Psoas muscle (tissue), 8 donors: Measurements from ENCODE around the gene SLC39A11. TPM values are rescaled to one million over a fixed set of nuclear protein-coding genes. Genes with fewer than 3 reads are reported as not detected.
"Not testable (repeated sequence)": the region's sequence is repeated elsewhere in the genome, so short reads cannot be mapped to it uniquely, and the experiment has no call there.

Source experiments
- ATAC-seq, 4 donors: fragments of 200-7000 bp; cut with Tn5 transposase; one replicate each; pipeline ENCODE4 v1.9.1; 2020; ENCODE audit warnings: moderate library complexity in 3 of 4, mild to moderate bottlenecking in 2 of 4
- DNase-seq, 2 donors: peaks; one replicate each; pipeline ENCODE4 v3.0.0-alpha.2; 2020
- H3K27ac ChIP-seq: fragments of 200-600 bp; one replicate; pipeline ENCODE4 v1.8.0; 2022
- H3K27me3 ChIP-seq, 3 donors: fragments of 200-600 bp in 1 of 3; one replicate each; pipeline versions ENCODE4 v1.6.1 to v1.8.0; 2013 to 2022; ENCODE audit warnings: low read length in 2 of 3, mild to moderate bottlenecking in 2 of 3, moderate library complexity in 1 of 3; ENCODE audit not compliant: insufficient read depth in 3 of 3
- H3K36me3 ChIP-seq, 2 donors: fragments of 200-600 bp in 1 of 2; one replicate each; pipeline versions ENCODE4 v1.6.1 to v1.8.0; 2013 to 2022; ENCODE audit warnings: low read depth in 1 of 2, mild to moderate bottlenecking in 1 of 2, moderate library complexity in 1 of 2; ENCODE audit not compliant: insufficient read depth in 1 of 2
- H3K4me1 ChIP-seq: fragments of 200-600 bp; one replicate; pipeline ENCODE4 v1.8.0; 2022
- H3K4me3 ChIP-seq: fragments of 200-600 bp; one replicate; pipeline ENCODE4 v1.8.0; 2022; ENCODE audit warnings: mild to moderate bottlenecking
- H3K9me3 ChIP-seq: fragments of 200-600 bp; one replicate; pipeline ENCODE4 v1.8.0; 2022
- WGBS, 3 donors: extraction: QIAGEN DNeasy Blood & Tissue Kit; methylation state at CpG; one replicate each; pipeline versions ENCODE4 v1.1.6 to v1.1.7; 2013; 5-methylcytosine and 5-hydroxymethylcytosine counted together
- intact Hi-C, 2 donors: fragments of 100-400 bp; cut with DNase I; formaldehyde crosslinking; loops; one replicate each; pipeline versions ENCODE4 v1.11.0 to v1.14.2; 2022
- polyA plus RNA-seq, 3 donors: library from polyadenylated mRNA; stranded (reverse); fragments of 200-250 nt; gene quantifications; one replicate each; pipeline ENCODE4 v1.2.3, GENCODE V29; 2013
- total RNA-seq, 4 donors: library from RNA; stranded (reverse); fragmentation: NEBNext Ultra II Directional in 2 of 4; extraction: Animal tissue kit (Norgen Biotek cat#: 25700) in 2 of 4; gene quantifications; one replicate each; pipeline versions ENCODE4 v1.2.1 to v1.2.4, GENCODE V29; 2021 to 2023
- TF ChIP-seq, protein P1 (sequence below): fragments of 200-600 bp; IDR thresholded peaks from one replicate; pipeline ENCODE4 v1.8.0; 2022; ENCODE audit warnings: antibody characterized with exemption
- donor health status: healthy with polysubstance abuse.
- donor health status: DM: no; HTN: no; CAD: no; lungs with moderate emphysema.
- donor health status: Bipolar disorder and iron deficiency.
- donor health status: healthy.
- donor health status: DM: yes; HTN: yes; CAD: no.
- donor health status: DM: no; HTN: no; CAD: no.
- donor health status: DM: no; HTN: no; CAD: no.
- donor health status: DM: yes; HTN: yes; CAD: no.

The SLC39A11 gene
- total and polyA plus RNA-seq, 7 donors: 1.6 to 9.7 (median 7.9) TPM

DNA sequence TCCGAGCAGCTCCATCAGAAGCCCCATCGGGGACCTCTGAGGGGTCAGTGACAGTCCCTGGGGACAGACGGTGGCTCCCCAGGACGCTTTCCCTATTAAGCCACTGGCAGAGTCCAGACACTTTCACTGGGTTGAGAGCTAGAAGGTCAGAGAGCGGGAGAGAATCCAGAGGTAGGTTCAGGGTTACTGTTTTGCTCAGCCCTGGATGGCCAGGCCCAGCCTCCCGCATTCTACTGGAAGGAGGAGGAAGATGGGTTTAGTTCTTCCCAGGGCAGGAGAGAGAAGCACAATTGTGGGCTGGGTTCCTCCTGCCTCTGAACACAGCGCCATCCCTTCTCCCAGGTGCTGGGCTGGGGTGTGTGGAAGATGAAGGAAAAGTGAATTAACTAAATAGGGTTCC lies 452.8 kb downstream of the SLC39A11 start:
- Histone ChIP-seq H3K4me3 (no peak overlapping the region), H3K4me1 (no peaks in the 10 kb centered on the region), H3K36me3 (no peaks in the 10 kb centered on the region), H3K9me3 (no peaks in the 10 kb centered on the region), H3K27ac (no peak overlapping the region), H3K27me3 (peaks cover 0 to 13% (median 0%) of the 10 kb centered on the region in 3 donors)
- intact Hi-C loops: no loop called here
- 86 to 88% (median 86%) methylated on average over 7 of the region's 7 CpGs for WGBS, 3 donors
- no peak for DNase-seq
- TF ChIP-seq, protein P1, sequence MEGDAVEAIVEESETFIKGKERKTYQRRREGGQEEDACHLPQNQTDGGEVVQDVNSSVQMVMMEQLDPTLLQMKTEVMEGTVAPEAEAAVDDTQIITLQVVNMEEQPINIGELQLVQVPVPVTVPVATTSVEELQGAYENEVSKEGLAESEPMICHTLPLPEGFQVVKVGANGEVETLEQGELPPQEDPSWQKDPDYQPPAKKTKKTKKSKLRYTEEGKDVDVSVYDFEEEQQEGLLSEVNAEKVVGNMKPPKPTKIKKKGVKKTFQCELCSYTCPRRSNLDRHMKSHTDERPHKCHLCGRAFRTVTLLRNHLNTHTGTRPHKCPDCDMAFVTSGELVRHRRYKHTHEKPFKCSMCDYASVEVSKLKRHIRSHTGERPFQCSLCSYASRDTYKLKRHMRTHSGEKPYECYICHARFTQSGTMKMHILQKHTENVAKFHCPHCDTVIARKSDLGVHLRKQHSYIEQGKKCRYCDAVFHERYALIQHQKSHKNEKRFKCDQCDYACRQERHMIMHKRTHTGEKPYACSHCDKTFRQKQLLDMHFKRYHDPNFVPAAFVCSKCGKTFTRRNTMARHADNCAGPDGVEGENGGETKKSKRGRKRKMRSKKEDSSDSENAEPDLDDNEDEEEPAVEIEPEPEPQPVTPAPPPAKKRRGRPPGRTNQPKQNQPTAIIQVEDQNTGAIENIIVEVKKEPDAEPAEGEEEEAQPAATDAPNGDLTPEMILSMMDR: no peak
- no peak for ATAC-seq

DNA sequence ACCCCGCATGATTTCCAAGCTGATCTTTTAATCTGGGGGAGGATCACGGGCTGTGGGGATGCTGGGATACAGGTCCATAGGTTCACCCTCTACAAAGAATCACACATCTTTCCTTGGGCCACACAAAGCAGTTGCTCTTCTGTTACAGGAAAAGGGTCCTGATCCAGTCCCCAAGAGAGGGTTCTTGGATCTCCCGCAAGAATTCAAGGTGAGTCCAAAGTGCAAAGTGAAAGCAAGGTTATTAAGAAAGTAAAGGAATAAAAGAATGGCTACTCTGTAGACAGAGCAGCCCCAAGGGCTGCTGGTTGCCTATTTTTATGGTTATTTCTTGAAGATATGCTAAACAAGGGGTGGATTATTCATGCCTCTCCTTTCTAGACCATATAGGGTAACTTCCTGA lies 453.6 kb downstream of the SLC39A11 start:
- WGBS, 3 donors: 95 to 97% (median 96%) methylated on average over 3 of the region's 3 CpGs
- H3K4me3 ChIP-seq, intact Hi-C loops, H3K9me3 ChIP-seq, H3K27ac ChIP-seq, DNase-seq, H3K36me3 ChIP-seq, ATAC-seq, H3K4me1 ChIP-seq: not testable (repeated sequence)
- peaks cover 0 to 13% (median 0%) of the 10 kb centered on the region in 3 donors for H3K27me3 ChIP-seq

GRCh38 chr17:72635034-72635635 lies 457.4 kb downstream of the SLC39A11 start:
- WGBS, 3 donors: 49 to 53% (median 50%) methylated on average over 14 of the region's 14 CpGs

DNA sequence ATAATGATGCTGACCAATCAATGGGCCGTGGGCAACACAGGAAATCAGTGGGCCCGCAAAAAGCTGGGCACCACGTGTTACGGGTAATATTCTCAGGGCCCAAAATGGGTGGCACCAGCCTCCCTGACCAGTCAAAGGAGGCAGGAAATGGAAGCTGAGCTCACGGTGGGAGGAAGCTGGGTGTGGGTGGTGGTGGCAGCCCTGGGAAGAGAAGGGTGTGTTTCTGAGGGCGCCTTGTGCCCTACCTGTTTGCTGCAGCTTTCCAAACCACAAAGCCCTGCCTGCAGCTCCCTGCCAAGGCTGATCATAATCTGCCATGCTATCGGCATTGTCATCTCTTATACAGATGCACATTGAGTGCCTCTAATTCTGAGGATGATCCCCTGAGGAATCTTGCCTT lies 457.9 kb downstream of the SLC39A11 start:
- H3K9me3 ChIP-seq: no peaks in the 10 kb centered on the region
- TF ChIP-seq, protein P1: no peak
- no peaks in the 10 kb centered on the region for H3K4me1 ChIP-seq
- no peak for ATAC-seq
- WGBS, 3 donors: 67 to 77% (median 68%) methylated on average over 7 of the region's 7 CpGs
- intact Hi-C loops: no loop called here
- H3K27ac ChIP-seq: no peak overlapping the region
- H3K27me3 ChIP-seq: peaks cover 0 to 2% (median 2%) of the 10 kb centered on the region in 3 donors
- DNase-seq: no peak
- H3K36me3 ChIP-seq: no peaks in the 10 kb centered on the region
- no peak overlapping the region for H3K4me3 ChIP-seq

More at GRCh38 chr17:72635034-72635635, 457.4 kb downstream of the SLC39A11 start:
- ATAC-seq (no peak), DNase-seq (no peak)
- H3K4me3 ChIP-seq: no peak overlapping the region
- no peaks in the 10 kb centered on the region for H3K9me3 ChIP-seq
- H3K27ac ChIP-seq: no peak overlapping the region
- intact Hi-C loops: no loop called here
- TF ChIP-seq, protein P1: no peak
- H3K36me3 ChIP-seq: no peaks in the 10 kb centered on the region
- H3K27me3 ChIP-seq: peaks cover 0 to 7% (median 0%) of the 10 kb centered on the region in 3 donors
- no peaks in the 10 kb centered on the region for H3K4me1 ChIP-seq

DNA sequence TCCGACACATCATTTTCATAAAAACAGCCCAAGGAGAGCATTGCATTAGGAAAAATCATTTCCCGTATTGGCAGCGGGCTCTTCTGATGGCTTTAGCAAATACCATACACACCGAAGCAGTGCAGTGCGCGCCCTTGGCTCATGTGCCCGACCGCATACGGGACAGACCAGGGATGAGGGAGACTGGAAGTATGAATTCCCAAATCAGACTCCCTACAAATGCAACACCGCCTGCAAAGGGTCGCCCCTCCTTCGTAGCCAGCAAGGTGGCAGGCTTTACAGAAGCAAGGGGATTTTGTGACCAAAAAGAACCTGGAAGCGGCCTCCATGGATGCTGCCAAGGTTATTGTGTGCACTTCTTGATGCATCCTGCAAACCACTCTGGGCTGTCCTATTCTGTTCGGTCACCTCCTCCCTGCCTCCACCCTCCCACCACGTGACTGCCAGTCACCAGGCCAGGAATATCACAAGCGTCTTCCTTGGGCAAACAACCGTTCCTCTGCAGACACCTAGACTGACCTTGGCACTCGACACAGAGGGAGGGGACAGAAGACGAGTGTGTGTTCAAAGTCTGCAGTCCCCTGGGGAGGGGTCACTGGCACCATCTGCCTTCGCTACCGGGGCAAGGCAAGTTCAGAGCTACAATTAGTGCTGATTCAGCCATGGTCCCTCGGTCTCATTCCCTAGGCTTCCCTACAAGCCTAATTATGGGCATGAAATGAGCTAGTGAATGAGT lies 460.4 kb downstream of the SLC39A11 start:
- Histone ChIP-seq H3K4me1 (no peaks in the 10 kb centered on the region), H3K27me3 (peaks cover 0 to 3% (median 0%) of the 10 kb centered on the region in 3 donors), H3K36me3 (no peaks in the 10 kb centered on the region), H3K27ac (no peak overlapping the region), H3K4me3 (no peak overlapping the region), H3K9me3 (no peaks in the 10 kb centered on the region)
- intact Hi-C loops: no loop called here
- TF ChIP-seq, protein P1: no peak
- DNase-seq (no peak), ATAC-seq (no peak)
- WGBS, 3 donors: 67 to 76% (median 69%) methylated on average over 22 of the region's 22 CpGs
